Lower leg skin (tissue), 3 donors: ENCODE results near the gene OR14A2.
"Not testable (repeated sequence)": the region's sequence is repeated elsewhere in the genome, so short reads cannot be mapped to it uniquely, and the experiment has no call there.

ENCODE experiments used
- CTCF ChIP-seq, 3 donors: fragments of 450-650 bp; IDR thresholded peaks; one replicate each; pipeline ENCODE4 v1.5.1; 2016; ENCODE audit warnings: antibody characterized with exemption in 3 of 3, mild to moderate bottlenecking in 3 of 3, moderate library complexity in 2 of 3
- POLR2A ChIP-seq, 2 donors: fragments of 450-650 bp; IDR thresholded peaks; one replicate each; pipeline ENCODE4 v1.6.1; 2016 to 2017; ENCODE audit warnings: antibody characterized with exemption in 2 of 2, mild to moderate bottlenecking in 1 of 2, moderate library complexity in 1 of 2

GRCh38 chr1:247742215-247742760 is 5.7 kb downstream of the OR14A2 start:
- not testable (repeated sequence) for TF ChIP-seq CTCF, POLR2A (IDR thresholded peaks at IDR 0.05)
